Endothelial cell of umbilical vein (primary cell): ENCODE results near the gene ATP1A4. TPM values are rescaled to one million over a fixed set of nuclear protein-coding genes. Genes with fewer than 3 reads are reported as not detected.

Source experiments
- BruUV-seq: library from RNA; stranded (reverse); fragments of 400-500 nt; replicated peaks from 2 replicates; lab custom pipeline; 2021; lab: Mats Ljungman, UMichigan
- CTCF ChIA-PET: fragments of 300-600, 350-600 bp; sonication (Branson Sonifier 250); formaldehyde crosslinking; loops from one replicate; lab custom pipeline; 2021; ENCODE audit warnings: antibody characterized with exemption, inconsistent platforms; lab: Charles Lee
- POLR2A ChIA-PET: fragments of 300-600, 350-600 bp; sonication (Branson Sonifier 250); formaldehyde crosslinking; loops from one replicate; lab custom pipeline; 2021; ENCODE audit warnings: antibody characterized with exemption, inconsistent platforms; lab: Charles Lee
- DNase-seq: peaks from one replicate; pipeline ENCODE4 v3.0.0-alpha.2; 2011; ENCODE audit warnings: low read depth, low spot score
- FAIRE-seq: peaks from 2 replicates; lab custom pipeline; 2011; peaks lifted over from hg19 to GRCh38; lab: Jason Lieb, UNC
- H2AFZ ChIP-seq: 2 replicates; pipeline ENCODE4 v1.6.0; 2012; ENCODE audit warnings: low read depth, low read length, control low read depth, inconsistent platforms
- H3K27ac ChIP-seq: 2 replicates; pipeline ENCODE4 v1.5.1; 2011; ENCODE audit warnings: low read depth, mild to moderate bottlenecking, control low read depth, low read length, moderate library complexity; ENCODE audit not compliant: insufficient read depth
- H3K27me3 ChIP-seq, 2 experiments: 2 replicates each; pipeline versions ENCODE4 v1.6.0 to v1.6.1; 2011; ENCODE audit warnings: low read length in 2 of 2, mixed read lengths in 1 of 2; ENCODE audit not compliant: control insufficient read depth in 2 of 2, insufficient read depth in 2 of 2
- H3K36me3 ChIP-seq, 2 experiments: 2 replicates in 1 of 2; 3 replicates in 1 of 2; pipeline ENCODE4 v1.5.1; 2011; ENCODE audit warnings: low read length in 2 of 2, mild to moderate bottlenecking in 1 of 2, moderate library complexity in 1 of 2; ENCODE audit not compliant: control insufficient read depth in 2 of 2, insufficient read depth in 2 of 2; ENCODE audit errors: extremely low read depth in 1 of 2
- H3K4me1 ChIP-seq: 3 replicates; pipeline ENCODE4 v1.5.1; 2011; ENCODE audit warnings: mild to moderate bottlenecking, low read length; ENCODE audit not compliant: control insufficient read depth, insufficient read depth; ENCODE audit errors: extremely low read depth
- H3K4me2 ChIP-seq: 2 replicates; pipeline ENCODE4 v1.6.1; 2011; ENCODE audit warnings: low read length, control low read depth, mixed read lengths; ENCODE audit not compliant: insufficient read depth
- H3K4me3 ChIP-seq, 3 experiments: fragments of 200-600 bp in 1 of 3; sonication (generic), shearing (Covaris generic) in 1 of 3; replicated peaks in 1 of 3; 2 replicates each; pipeline ENCODE4 v1.5.1; 2011 to 2016; ENCODE audit warnings: control low read depth in 3 of 3, low read length in 3 of 3, mild to moderate bottlenecking in 2 of 3, inconsistent platforms in 1 of 3, low read depth in 1 of 3, moderate library complexity in 1 of 3; ENCODE audit not compliant: insufficient read depth in 1 of 3
- H3K79me2 ChIP-seq: 2 replicates; pipeline ENCODE4 v1.6.0; 2012; ENCODE audit warnings: low read length, inconsistent platforms; ENCODE audit not compliant: control insufficient read depth, insufficient read depth
- H3K9ac ChIP-seq: replicated peaks from 2 replicates; pipeline ENCODE3; 2011; ENCODE audit warnings: low read length, control low read depth; ENCODE audit not compliant: insufficient read depth; ENCODE audit errors: extremely low read depth
- H3K9me1 ChIP-seq: replicated peaks from 3 replicates; pipeline ENCODE4 v1.6.0; 2011; ENCODE audit warnings: mild to moderate bottlenecking, low read length; ENCODE audit not compliant: control insufficient read depth, insufficient read depth; ENCODE audit errors: extremely low read depth
- H3K9me3 ChIP-seq: replicated peaks from 2 replicates; pipeline ENCODE4 v1.5.1; 2012; ENCODE audit warnings: low read length, inconsistent platforms; ENCODE audit not compliant: control insufficient read depth, insufficient read depth
- H4K20me1 ChIP-seq: replicated peaks from 2 replicates; pipeline ENCODE3; 2011; ENCODE audit warnings: mild to moderate bottlenecking, low read length; ENCODE audit not compliant: control insufficient read depth, insufficient read depth; ENCODE audit errors: extremely low read depth
- EZH2 ChIP-seq: IDR thresholded peaks from 2 replicates; pipeline ENCODE4 v1.6.1; 2012; ENCODE audit warnings: borderline replicate concordance, low read depth, mild to moderate bottlenecking, moderate library complexity, low read length, inconsistent platforms; ENCODE audit not compliant: severe bottlenecking
- FOS ChIP-seq: IDR thresholded peaks from 2 replicates; pipeline ENCODE4 v1.6.1; 2011; ENCODE audit warnings: mild to moderate bottlenecking, low read length, moderate library complexity, borderline replicate concordance; ENCODE audit not compliant: insufficient read depth
- GATA2 ChIP-seq: IDR thresholded peaks from 2 replicates; pipeline ENCODE4 v1.7.0; 2011; ENCODE audit warnings: low read depth, mild to moderate bottlenecking, moderate library complexity, mixed read lengths, low read length; ENCODE audit not compliant: insufficient read length, insufficient read depth
- JUN ChIP-seq: IDR thresholded peaks from 2 replicates; pipeline ENCODE4 v1.6.1; 2011; ENCODE audit warnings: borderline replicate concordance, low read depth; ENCODE audit not compliant: insufficient read length, insufficient read depth
- MYC ChIP-seq: IDR thresholded peaks from one replicate; pipeline ENCODE4 v1.6.1; 2011; ENCODE audit warnings: mild to moderate bottlenecking, low read depth, low read length
- POLR2A ChIP-seq: IDR thresholded peaks from 2 replicates; pipeline ENCODE4 v1.6.1; 2012; ENCODE audit warnings: low read depth, mild to moderate bottlenecking, control low read depth, low read length
- POLR2AphosphoS5 ChIP-seq: IDR thresholded peaks from 2 replicates; pipeline ENCODE4 v1.6.1; 2012; ENCODE audit warnings: low read depth, mild to moderate bottlenecking, control low read depth, low read length, moderate library complexity; ENCODE audit not compliant: insufficient read depth
- dilution Hi-C: fragments of 300-500 bp; cut with MboI; formaldehyde crosslinking; loops from one replicate; pipeline ENCODE4 v1.15.0; 2019; ENCODE audit warnings: low sequenced_read_pairs; ENCODE audit not compliant: extremely low pct_ligation_motif_present
- intact Hi-C: fragments of 100-400 bp; cut with micrococcal nuclease; formaldehyde crosslinking; loops from one replicate; pipeline ENCODE4 v1.10.0; 2022
- polyA plus RNA-seq, 4 experiments: library from polyadenylated mRNA; depleted of rRNA in 3 of 4; stranded (reverse) in 3 of 4; unstranded in 1 of 4; fragments of >200 nt; gene quantifications; 2 replicates each; pipeline versions ENCODE4 v1.2.1 to v1.2.3, GENCODE V29; 2011 to 2012; ENCODE audit warnings: missing spikeins in 1 of 4
- total RNA-seq: library from RNA; stranded (reverse); gene quantifications from 2 replicates; pipeline ENCODE4 v1.2.3, GENCODE V29; 2021
- TF ChIP-seq, protein P1 (sequence below): IDR thresholded peaks from 2 replicates; pipeline ENCODE4 v1.6.1; 2011; ENCODE audit not compliant: insufficient read depth, insufficient read length
- TF ChIP-seq, protein P2 (sequence below), 2 donors: IDR thresholded peaks; 1 replicate in 1 of 2; 2 replicates in 1 of 2; pipeline ENCODE4 v1.5.1; 2011; ENCODE audit warnings: low read length in 2 of 2, mild to moderate bottlenecking in 2 of 2, moderate library complexity in 2 of 2, control low read depth in 1 of 2, inconsistent platforms in 1 of 2, low read depth in 1 of 2; ENCODE audit not compliant: insufficient read depth in 1 of 2; ENCODE audit errors: extremely low read depth in 1 of 2

Gene ATP1A4
- total and polyA plus RNA-seq, 2 donors (not counting 3 experiments of a cell fraction or from before 2014, with no cell fraction given), result not detected

DNA sequence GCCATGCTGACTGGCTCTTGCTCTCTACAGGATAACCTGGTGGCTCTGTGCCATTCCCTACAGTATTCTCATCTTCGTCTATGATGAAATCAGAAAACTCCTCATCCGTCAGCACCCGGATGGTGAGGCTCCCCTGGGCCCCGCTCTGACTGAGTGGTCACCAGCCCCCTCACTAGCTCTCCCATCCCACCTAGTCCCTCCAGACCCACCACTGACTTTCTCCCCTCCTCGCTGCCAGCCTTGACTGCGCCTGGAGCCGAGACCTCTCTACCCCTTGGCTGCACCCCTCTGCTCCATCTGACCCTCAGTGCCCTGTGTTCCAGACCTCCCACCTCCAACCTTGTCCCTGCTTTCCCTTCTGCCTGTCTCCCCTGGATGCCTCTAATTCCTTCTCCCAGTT is 34.8 kb downstream of the ATP1A4 start:
- CTCF ChIA-PET, result interaction anchor here (0.7 to 1.3 kb wide), 2 partner anchors 33 to 37 kb away, joined by 3 read pairs; no protein-coding TSS in a partner anchor
- Histone ChIP-seq H3K9me1 (no peaks in the 10 kb centered on the region), H3K27me3 (peaks cover 0 to 4% of the 10 kb centered on the region in 2 experiments), H3K4me2 (no peak overlapping the region), H3K36me3 (no peaks in the 10 kb centered on the region), H3K9me3 (no peaks in the 10 kb centered on the region), H3K4me1 (peaks cover 5% of the 10 kb centered on the region), H2AFZ (no peak overlapping the region), H3K79me2 (no peaks in the 10 kb centered on the region), H3K4me3 (no peak overlapping the region), H3K9ac (no peak overlapping the region), H3K27ac (no peak overlapping the region), H4K20me1 (no peaks in the 10 kb centered on the region)
- TF ChIP-seq JUN (no peak), EZH2 (no peak), MYC (no peak), GATA2 (no peak), POLR2A (no peak), FOS (no peak), POLR2AphosphoS5 (no peak)
- TF ChIP-seq, protein P1, sequence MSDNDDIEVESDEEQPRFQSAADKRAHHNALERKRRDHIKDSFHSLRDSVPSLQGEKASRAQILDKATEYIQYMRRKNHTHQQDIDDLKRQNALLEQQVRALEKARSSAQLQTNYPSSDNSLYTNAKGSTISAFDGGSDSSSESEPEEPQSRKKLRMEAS, result no peak
- TF ChIP-seq, protein P2, sequence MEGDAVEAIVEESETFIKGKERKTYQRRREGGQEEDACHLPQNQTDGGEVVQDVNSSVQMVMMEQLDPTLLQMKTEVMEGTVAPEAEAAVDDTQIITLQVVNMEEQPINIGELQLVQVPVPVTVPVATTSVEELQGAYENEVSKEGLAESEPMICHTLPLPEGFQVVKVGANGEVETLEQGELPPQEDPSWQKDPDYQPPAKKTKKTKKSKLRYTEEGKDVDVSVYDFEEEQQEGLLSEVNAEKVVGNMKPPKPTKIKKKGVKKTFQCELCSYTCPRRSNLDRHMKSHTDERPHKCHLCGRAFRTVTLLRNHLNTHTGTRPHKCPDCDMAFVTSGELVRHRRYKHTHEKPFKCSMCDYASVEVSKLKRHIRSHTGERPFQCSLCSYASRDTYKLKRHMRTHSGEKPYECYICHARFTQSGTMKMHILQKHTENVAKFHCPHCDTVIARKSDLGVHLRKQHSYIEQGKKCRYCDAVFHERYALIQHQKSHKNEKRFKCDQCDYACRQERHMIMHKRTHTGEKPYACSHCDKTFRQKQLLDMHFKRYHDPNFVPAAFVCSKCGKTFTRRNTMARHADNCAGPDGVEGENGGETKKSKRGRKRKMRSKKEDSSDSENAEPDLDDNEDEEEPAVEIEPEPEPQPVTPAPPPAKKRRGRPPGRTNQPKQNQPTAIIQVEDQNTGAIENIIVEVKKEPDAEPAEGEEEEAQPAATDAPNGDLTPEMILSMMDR (IDR thresholded peaks at IDR 0.05; ENCODE audit: extremely low read depth in 1 of 2, insufficient read depth in 1 of 2, low read depth in 1 of 2, low read length in 2 of 2), result no peak
- intact Hi-C loops, result no loop called here
- no TSS peak for BruUV-seq
- dilution Hi-C loops, result no loop called here
- POLR2A ChIA-PET, result no interaction called here
- no peak for DNase-seq
- no peak for FAIRE-seq
